ENCODE data around the gene PTPRO.

The PTPRO gene

GRCh38 chr12:15458008-15458407 is 135.7 kb downstream of the PTPRO start:
- DNase-seq: no peak

DNA sequence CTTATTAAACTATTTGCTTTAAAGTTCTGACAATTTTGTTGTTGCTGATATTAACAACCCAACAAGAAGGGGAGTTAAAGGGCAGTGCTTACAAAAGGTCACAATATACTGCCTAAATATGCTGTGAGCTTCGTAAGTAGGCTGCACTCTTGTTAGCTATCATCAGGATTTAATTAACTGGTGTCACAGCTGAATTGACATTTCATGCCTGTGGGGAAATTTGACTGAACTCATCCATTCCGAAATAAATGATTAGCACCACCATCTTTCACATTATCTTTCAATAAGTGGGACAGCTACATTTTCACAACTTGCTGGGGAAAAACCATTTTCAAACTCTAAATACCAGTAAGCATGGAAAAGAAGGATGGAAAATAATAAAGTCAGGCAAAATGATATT is 146.6 kb downstream of the PTPRO start:
- DNase-seq: no peak

DNA sequence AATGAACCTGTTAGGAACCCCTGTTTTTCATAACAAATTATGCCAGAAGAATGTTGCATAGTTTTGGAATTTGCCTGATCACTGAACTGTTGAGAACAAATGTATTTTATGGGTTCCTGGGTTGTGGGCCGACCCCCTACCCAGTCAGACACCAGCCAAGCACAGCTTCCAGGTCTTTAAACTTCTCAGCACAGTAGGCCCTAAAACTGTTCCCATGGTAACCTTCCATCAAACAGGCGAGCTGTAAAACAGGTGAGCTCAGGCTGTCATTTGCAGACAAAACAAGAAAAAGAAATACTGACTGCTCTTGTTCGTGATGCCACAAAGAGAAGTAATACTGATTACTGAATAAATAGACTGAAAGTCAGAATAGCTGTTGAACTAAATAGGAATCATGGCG is 147.0 kb downstream of the PTPRO start:
- no peak for DNase-seq

GRCh38 chr12:15472036-15472435 is 149.7 kb downstream of the PTPRO start:
- no peak for DNase-seq

DNA sequence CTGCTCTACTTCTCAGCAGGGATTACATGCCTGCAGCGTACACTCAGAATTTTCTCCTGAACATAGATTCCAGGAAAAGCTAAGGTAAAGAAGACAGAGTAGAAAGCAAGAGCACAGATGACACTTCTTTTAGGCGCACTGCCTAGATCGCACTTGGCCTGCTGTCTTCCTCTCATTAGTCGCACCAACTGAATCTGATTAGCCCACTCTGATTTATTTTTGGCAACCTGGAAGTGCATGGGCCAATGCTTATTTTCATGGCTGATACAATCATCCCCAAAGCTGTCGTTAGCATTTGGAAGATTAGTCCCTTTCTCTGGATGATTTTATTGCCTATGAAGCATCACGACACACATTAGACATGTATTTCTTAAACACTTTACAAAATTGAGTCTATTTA is 152.5 kb downstream of the PTPRO start:
- DNase-seq: no peak

- no peak for DNase-seq
These were observed 155.5 kb downstream of the PTPRO start for GRCh38 chr12:15477761-15478160.

- no peak for DNase-seq
These were observed 159.5 kb downstream of the PTPRO start for GRCh38 chr12:15481846-15482245.

GRCh38 chr12:15485466-15485865 is 163.2 kb downstream of the PTPRO start:
- no peak for DNase-seq

- no peak for DNase-seq
These were observed 164.6 kb downstream of the PTPRO start for GRCh38 chr12:15486859-15487258.

DNA sequence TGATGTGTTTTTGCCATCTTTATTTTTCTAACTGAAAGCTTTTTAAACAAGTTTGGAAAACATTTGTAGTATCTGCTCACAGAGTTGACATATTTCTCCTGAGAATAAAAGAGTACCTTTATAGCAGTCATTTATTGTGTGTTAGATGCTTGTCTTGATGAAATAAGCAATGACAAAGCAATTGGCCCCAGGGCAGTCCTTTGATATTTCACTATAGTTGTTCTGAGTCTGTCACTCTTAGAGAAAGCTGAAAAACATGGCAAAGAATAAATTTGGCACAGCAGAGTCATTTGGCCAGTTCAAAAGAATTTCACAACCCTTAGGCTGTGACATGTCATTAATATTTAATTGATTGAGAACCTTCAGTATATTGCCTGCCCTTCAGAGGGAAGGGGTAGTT is 166.2 kb downstream of the PTPRO start:
- DNase-seq: no peak

- no peak for DNase-seq
These were observed 172.2 kb downstream of the PTPRO start for GRCh38 chr12:15494329-15495046.

DNA sequence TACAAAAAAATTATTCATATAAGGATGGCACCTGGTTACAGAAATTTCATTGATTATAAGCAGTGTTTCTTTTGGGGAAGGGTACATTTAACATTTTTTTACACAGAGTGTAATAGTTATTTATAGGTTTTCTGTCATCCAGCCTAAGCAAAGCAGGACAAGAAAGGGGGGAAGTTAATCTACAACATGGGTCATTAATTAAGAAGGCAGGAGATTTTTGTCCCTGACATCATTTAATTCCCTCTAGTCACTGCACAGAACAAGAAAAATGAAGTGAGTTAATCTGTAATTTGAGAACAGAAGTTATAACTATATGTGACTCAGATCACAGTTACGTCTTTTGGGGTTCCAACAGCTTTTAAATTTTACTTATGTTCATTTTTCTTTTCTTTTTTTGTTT is 173.4 kb downstream of the PTPRO start:
- no peak for DNase-seq

GRCh38 chr12:15496738-15497137 is 174.4 kb downstream of the PTPRO start:
- DNase-seq: no peak

DNA sequence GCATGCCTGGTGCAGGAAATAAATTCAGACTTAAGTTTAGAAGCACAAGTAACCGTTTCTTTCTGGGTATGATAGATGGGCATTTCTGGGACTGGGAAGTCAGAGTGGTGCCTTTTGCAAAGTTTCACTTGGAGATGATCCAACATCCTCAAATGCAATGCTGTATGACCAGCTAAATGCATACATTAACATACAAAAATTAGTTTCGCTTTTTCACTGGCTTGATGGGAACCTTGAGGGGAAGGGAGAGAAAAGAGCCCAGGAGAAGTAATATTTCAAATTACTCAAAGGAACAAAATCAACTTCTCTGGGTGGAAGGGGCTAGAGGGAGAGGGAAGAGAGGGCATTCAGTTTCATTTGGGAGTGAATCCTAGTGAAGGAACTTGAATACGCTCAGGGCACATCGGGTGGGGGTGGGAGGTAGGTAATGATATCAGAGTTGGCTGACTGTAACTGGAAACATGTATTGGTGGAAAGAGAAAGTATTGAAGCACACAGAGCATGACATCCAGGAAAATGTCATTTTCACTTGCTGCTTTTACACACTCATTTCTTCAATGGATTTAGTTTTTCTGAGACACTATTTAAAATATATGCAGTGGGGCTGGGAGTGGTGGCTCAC is 175.5 kb downstream of the PTPRO start:
- no peak for DNase-seq

GRCh38 chr12:15502211-15502610 is 179.9 kb downstream of the PTPRO start:
- DNase-seq: no peak

GRCh38 chr12:15505616-15506015 is 183.3 kb downstream of the PTPRO start:
- DNase-seq: no peak

DNA sequence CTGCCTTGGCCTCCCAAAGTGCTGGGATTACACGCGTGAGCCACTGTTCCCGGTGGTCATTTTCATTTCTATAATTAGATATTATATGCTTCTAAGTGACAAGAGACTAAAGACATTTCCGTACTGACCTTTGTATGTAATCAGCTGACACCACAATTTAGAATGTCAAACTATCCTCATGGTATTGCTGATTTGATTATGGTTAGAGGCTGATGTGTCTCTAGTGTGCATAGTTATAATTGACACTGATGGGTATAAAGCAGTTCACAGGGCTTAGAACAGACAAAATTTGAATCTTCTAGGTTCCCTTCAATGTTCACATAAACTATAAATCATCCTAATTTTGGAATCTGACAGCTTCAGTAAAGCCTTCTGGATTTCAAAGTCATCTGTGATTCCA is 192.7 kb downstream of the PTPRO start:
- DNase-seq: no peak

GRCh38 chr12:15520083-15520482 is 197.8 kb downstream of the PTPRO start:
- DNase-seq: no peak

GRCh38 chr12:15520844-15521243 is 198.5 kb downstream of the PTPRO start:
- DNase-seq: no peak

DNA sequence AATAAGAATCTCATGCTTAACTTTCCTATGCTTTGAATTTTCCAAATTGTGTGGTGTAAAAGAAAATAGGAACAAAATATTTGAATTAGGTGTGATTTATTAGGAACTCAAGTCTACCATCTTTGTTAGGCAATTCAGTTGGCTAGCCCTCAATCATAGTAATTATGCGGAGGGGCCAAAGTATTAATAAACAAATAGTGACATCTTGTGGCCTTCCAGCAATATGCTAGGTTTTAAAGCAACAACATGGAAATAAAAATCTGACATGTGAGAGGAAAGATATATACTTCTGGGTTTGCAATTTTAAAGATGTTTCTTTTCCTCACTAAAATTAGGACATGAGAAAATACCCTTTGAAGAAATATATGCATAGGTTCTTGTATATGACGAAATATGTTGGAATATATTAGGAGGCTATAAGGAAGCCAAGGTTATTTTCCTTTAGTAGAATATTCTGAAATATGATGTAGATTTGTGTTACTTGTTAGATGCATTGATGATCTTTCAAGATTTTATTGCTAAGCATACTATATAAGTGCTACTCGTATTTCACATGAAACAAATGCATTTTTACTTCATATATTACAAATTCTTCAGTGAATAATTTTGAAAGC is 200.4 kb downstream of the PTPRO start:
- peak; percentile 42 for DNase-seq

GRCh38 chr12:15525441-15525840 is 203.1 kb downstream of the PTPRO start:
- DNase-seq: no peak

DNA sequence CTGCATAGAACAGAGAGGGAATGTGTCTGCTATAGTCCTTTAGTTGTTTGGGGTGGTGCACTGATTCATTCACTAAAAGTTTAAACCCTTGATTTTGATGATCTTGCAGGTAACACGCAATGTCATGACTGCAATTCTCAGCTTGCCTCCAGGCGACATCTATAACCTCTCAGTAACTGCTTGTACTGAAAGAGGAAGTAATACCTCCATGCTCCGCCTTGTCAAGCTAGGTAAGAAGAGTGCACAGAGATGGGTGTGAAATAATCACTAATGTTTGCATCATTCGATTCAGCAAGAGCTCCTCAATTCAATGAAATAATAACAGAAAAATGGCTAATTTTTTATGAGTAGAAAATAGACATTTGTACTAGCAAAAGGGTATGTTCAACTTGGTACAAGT is 203.7 kb downstream of the PTPRO start:
- no peak for DNase-seq

DNA sequence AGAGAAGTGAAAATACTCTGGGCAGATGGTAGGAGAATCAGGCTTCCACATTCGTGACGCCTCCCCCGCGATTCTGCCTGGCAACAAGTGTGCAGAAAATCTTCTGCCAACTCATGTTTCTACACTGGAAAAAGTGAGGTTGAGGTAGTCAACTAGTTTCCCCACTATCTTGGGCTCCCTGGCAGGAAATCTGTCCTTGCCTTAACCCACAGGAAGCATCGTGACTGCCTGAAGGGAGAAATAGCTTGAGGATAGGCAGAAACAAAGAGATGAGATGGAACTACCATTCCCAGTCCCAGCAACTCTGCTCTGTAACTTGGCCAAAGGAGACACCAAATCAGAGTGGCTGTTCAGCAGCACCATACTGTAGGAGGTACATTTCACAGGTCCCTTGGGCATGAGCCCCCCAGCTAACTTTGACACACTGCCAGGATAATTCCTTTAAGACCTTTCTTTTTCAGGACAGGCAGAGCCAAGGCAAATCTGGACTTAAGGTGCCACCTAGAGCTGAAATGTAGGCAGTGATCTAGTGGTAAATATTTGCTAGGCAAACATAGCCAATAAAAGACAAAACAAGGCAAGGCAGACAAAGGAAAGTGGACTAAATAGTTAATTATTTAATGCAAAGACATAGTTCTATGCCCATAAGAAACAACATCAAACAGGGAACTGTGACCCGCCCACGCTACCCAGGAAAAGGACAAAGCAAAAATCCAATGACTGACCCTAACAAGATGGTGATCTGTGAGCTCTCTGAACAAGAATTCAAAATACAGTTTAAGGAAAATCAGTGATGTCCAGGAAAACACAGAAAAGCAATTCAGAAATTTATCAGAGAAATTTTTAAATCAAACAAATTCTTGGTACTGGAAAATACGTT is 205.1 kb downstream of the PTPRO start:
- no peak for DNase-seq

- no peak for DNase-seq
These were observed 206.4 kb downstream of the PTPRO start for GRCh38 chr12:15528666-15529065.
